ENCODE results near the gene KCNK13.
"Not testable (repeated sequence)": the region's sequence is repeated elsewhere in the genome, so short reads cannot be mapped to it uniquely, and the experiment has no call there.

The KCNK13 gene

DNA sequence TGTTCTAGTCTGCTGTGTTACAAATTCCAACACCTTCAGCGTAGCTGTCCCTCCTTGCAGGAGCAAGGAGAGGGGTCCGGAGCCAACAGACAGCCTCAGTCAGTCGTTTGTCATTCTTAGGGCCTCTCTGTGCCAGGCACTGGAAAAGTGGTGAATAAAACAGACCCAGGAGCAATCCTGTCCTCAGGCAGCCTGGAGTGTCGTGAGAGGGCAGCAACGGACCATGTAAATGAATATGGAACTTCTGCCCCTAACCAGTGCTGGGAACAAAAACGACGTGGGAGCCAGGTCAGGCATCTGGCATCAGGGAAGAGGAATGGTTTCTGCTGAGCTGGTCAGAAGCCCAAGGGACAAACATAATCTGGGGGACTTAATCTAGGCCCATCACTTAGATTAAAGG is 129.8 kb downstream of the KCNK13 start:
- no peaks in the 10 kb centered on the region for H3K9me3 ChIP-seq (ENCODE audit: control insufficient read depth, insufficient read depth, low read depth, low read length)
- no peaks in the 10 kb centered on the region for H3K36me3 ChIP-seq (ENCODE audit: control insufficient read depth, insufficient read depth, low read length)
- no peaks in the 10 kb centered on the region; the same call in 1 of the 2 replicates for H3K4me1 ChIP-seq (ENCODE audit: control insufficient read depth, insufficient read depth, low read length)
- H3K27me3 ChIP-seq (ENCODE audit: control insufficient read depth, insufficient read depth, low read length) = no peaks in the 10 kb centered on the region
- H3K4me3 ChIP-seq (ENCODE audit: low read depth, low read length) = no peak overlapping the region
- H3K27ac ChIP-seq (ENCODE audit: low read depth, low read length) = no peak overlapping the region
- H3K9ac ChIP-seq (ENCODE audit: low read length) = no peak overlapping the region

DNA sequence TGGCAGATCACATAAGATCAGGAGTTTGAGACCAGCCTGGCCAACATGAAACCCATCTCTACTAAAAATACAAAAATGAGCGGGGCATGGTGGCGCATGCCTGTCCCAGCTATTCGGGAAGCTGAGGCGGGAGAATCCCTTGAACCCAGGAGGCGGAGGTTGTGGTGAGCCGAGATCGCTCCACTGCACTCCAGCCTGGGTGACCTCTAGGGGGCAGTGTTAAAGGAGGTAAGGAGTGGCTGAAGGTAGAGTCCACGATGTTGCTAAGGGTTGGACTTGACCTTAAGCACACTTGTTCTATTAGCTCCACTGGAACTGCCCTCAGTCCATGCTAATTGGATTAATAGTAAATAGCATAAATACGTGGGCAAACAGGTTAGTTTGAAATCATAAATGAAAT is 132.1 kb downstream of the KCNK13 start:
- H3K36me3 ChIP-seq (ENCODE audit: control insufficient read depth, insufficient read depth, low read length) = no peaks in the 10 kb centered on the region
- no peaks in the 10 kb centered on the region for H3K27me3 ChIP-seq (ENCODE audit: control insufficient read depth, insufficient read depth, low read length)
- no peak overlapping the region for H3K9ac ChIP-seq (ENCODE audit: low read length)
- H3K27ac ChIP-seq (ENCODE audit: low read depth, low read length) = no peak overlapping the region
- H3K4me1 ChIP-seq (ENCODE audit: control insufficient read depth, insufficient read depth, low read length) = no peaks in the 10 kb centered on the region; the same call in 1 of the 2 replicates
- no peaks in the 10 kb centered on the region for H3K9me3 ChIP-seq (ENCODE audit: control insufficient read depth, insufficient read depth, low read depth, low read length)
- H3K4me3 ChIP-seq (ENCODE audit: low read depth, low read length) = no peak overlapping the region

DNA sequence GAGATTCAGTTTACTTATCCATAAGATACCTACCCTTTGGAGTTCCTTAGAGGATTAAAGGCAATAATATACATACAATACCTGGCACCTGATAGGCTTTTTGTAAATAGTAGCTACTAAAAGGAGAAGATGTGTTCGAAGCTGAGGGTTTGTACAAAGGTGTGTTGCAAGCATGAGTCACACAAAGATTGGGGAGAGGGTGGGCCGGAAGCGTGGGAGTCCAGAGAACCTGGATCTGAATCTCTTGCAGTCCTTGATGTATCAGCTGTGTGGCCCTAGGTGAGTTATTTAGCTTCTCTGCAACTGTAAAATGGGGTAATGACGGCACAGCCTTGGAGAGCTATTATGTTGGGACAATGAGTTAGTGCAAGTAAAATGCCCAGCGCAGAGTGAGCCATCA is 132.9 kb downstream of the KCNK13 start:
- H3K9me3 ChIP-seq (ENCODE audit: control insufficient read depth, insufficient read depth, low read depth, low read length) = no peaks in the 10 kb centered on the region
- no peaks in the 10 kb centered on the region for H3K36me3 ChIP-seq (ENCODE audit: control insufficient read depth, insufficient read depth, low read length)
- no peak overlapping the region for H3K27ac ChIP-seq (ENCODE audit: low read depth, low read length)
- no peaks in the 10 kb centered on the region; the same call in 1 of the 2 replicates for H3K4me1 ChIP-seq (ENCODE audit: control insufficient read depth, insufficient read depth, low read length)
- H3K27me3 ChIP-seq (ENCODE audit: control insufficient read depth, insufficient read depth, low read length) = no peaks in the 10 kb centered on the region
- no peak overlapping the region for H3K4me3 ChIP-seq (ENCODE audit: low read depth, low read length)
- no peak overlapping the region for H3K9ac ChIP-seq (ENCODE audit: low read length)

DNA sequence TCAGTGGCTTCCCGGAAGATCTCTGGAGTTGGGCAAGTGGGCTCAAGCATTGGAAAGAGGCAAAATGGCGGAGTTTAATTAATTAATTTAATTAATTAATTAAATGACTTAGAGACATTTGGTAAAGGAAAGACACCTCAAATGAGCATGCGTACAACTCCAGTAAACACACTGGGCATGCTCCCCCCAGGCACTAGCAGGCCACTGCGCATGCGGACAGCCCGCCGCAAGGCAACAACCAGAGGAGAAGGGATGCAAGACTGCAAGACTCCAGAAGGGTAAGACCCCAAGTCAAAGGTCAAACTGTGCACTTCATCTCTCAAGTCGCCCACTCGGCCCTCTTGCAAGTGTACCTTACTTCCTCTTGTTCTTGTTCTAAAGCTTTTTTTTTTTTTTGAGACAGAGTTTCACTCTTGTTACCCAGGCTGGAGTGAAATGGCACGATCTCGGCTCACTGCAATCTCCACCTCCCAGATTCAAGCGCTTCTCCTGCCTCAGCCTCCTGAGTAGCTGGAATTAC is 136.8 kb downstream of the KCNK13 start:
- no peaks in the 10 kb centered on the region for H3K9me3 ChIP-seq (ENCODE audit: control insufficient read depth, insufficient read depth, low read depth, low read length)
- no peak overlapping the region for H3K9ac ChIP-seq (ENCODE audit: low read length)
- H3K4me3 ChIP-seq (ENCODE audit: low read depth, low read length) = no peak overlapping the region
- H3K27me3 ChIP-seq (ENCODE audit: control insufficient read depth, insufficient read depth, low read length) = no peaks in the 10 kb centered on the region
- H3K27ac ChIP-seq (ENCODE audit: low read depth, low read length) = no peak overlapping the region
- H3K4me1 ChIP-seq (ENCODE audit: control insufficient read depth, insufficient read depth, low read length) = no peaks in the 10 kb centered on the region; the same call in 1 of the 2 replicates
- no peaks in the 10 kb centered on the region for H3K36me3 ChIP-seq (ENCODE audit: control insufficient read depth, insufficient read depth, low read length)

DNA sequence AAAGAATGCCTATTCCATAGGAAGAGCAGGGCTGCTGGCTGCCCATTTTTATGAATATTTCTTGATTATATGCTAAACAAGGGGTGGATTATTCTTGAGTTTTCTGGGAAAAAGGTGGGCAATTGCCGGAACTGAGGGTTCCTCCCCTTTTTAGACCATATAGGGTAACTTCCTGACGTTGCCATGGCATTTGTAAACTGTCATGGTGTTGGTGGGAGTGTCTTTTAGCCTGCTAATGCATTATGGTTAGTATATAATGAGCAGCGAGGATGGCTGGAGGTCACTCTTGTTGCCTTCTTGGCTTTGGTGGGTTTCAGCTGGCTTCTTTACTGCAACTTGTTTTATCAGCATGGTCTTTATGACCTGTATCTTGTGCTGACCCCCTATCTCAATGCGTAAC is 138.8 kb downstream of the KCNK13 start:
- not testable (repeated sequence) for H3K9me3 ChIP-seq (ENCODE audit: control insufficient read depth, insufficient read depth, low read depth, low read length); H3K27me3 ChIP-seq (ENCODE audit: control insufficient read depth, insufficient read depth, low read length); H3K9ac ChIP-seq (ENCODE audit: low read length); H3K4me3 ChIP-seq (ENCODE audit: low read depth, low read length); H3K27ac ChIP-seq (ENCODE audit: low read depth, low read length); H3K4me1 ChIP-seq (ENCODE audit: control insufficient read depth, insufficient read depth, low read length); H3K36me3 ChIP-seq (ENCODE audit: control insufficient read depth, insufficient read depth, low read length)

DNA sequence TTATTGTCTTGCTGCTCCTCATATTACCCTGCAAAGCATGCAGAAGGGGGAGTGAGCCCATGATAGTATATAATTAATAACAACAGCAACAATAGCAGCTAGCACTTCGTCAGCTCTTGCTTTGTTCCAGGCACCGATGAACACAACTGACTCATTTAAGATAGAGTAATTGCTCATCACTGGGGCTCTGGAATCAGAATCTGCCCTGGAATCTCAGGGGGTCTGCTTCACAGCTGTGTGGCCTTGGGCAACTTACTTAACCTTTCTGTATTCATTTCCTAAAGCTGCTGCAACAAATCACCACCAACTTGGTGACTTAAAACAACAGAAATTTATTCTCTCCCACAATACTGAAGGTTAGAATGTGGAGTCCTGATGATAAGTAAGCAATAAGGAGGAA is 139.6 kb downstream of the KCNK13 start:
- H3K27ac ChIP-seq (ENCODE audit: low read depth, low read length) = no peak overlapping the region
- H3K4me1 ChIP-seq (ENCODE audit: control insufficient read depth, insufficient read depth, low read length) = no peaks in the 10 kb centered on the region
- no peak overlapping the region for H3K9ac ChIP-seq (ENCODE audit: low read length)

DNA sequence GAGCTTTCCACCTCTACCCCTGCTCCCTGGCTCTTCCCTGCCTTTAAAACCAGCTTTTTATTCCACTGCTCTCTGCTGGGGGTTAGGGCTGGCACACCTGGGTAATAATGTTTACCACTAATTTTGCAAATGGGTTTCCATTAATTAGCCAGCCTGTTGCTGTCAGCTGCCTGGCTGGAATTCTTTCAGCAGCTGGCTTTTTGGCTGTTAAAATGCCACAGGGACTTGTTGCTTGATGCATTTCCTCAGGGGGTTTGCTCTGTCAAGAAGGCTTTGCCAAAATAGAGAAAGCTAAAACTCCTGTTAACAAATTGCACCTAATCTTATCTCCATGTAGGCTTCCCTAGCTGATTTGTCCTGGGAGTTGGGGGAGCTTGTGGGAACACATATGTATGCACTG is 142.7 kb downstream of the KCNK13 start:
- no peak overlapping the region for H3K27ac ChIP-seq (ENCODE audit: low read depth, low read length)
- H3K4me3 ChIP-seq (ENCODE audit: low read depth, low read length) = no peak overlapping the region
- no peak overlapping the region for H3K9ac ChIP-seq (ENCODE audit: low read length)
- H3K36me3 ChIP-seq (ENCODE audit: control insufficient read depth, insufficient read depth, low read length) = no peaks in the 10 kb centered on the region
- no peaks in the 10 kb centered on the region for H3K27me3 ChIP-seq (ENCODE audit: control insufficient read depth, insufficient read depth, low read length)
- H3K4me1 ChIP-seq (ENCODE audit: control insufficient read depth, insufficient read depth, low read length) = no peaks in the 10 kb centered on the region
- no peaks in the 10 kb centered on the region for H3K9me3 ChIP-seq (ENCODE audit: control insufficient read depth, insufficient read depth, low read depth, low read length)

More for the DNA sequence above, 139.6 kb downstream of the KCNK13 start:
- Histone ChIP-seq H3K9me3 (ENCODE audit: control insufficient read depth, insufficient read depth, low read depth, low read length) (no peaks in the 10 kb centered on the region), H3K4me3 (ENCODE audit: low read depth, low read length) (no peak overlapping the region), H3K27me3 (ENCODE audit: control insufficient read depth, insufficient read depth, low read length) (no peaks in the 10 kb centered on the region), H3K36me3 (ENCODE audit: control insufficient read depth, insufficient read depth, low read length) (no peaks in the 10 kb centered on the region)

DNA sequence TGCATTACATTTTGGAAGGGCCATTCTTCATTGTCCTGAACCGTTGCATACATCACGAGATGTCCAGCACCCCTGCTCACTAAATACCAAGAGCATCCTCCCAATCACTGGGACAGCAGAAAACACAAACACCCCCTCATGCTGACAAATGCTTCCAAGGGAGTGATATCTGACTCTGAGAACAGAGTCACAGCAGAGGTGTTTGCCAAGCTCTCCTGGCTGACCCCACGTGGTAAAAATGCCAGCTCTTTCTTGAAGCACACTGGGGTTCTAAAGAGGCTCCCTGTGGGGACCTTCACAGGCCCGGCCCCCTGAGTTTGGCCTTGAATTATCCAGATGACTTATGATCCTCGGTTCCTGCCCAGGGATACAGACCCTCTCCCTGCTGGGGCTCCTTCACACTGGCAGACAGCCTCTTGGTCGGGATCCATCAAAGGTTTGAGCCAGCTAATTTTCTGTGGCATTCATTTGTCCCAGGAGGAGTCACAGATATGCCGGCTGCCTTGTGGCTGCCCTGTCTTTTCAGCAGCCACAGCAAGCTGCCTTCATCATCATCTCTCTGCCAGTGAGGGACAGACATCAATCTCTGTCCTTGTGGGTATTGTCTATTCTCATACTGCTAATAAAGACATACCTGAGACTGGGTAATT is 151.4 kb downstream of the KCNK13 start:
- Histone ChIP-seq H3K27me3 (ENCODE audit: control insufficient read depth, insufficient read depth, low read length) (no peaks in the 10 kb centered on the region; the same call in 1 of the 2 replicates), H3K27ac (ENCODE audit: low read depth, low read length) (no peak overlapping the region), H3K36me3 (ENCODE audit: control insufficient read depth, insufficient read depth, low read length) (no peaks in the 10 kb centered on the region), H3K4me1 (ENCODE audit: control insufficient read depth, insufficient read depth, low read length) (no peaks in the 10 kb centered on the region), H3K9me3 (ENCODE audit: control insufficient read depth, insufficient read depth, low read depth, low read length) (peaks cover 30% of the 10 kb centered on the region), H3K4me3 (ENCODE audit: low read depth, low read length) (no peak overlapping the region), H3K9ac (ENCODE audit: low read length) (no peak overlapping the region)

DNA sequence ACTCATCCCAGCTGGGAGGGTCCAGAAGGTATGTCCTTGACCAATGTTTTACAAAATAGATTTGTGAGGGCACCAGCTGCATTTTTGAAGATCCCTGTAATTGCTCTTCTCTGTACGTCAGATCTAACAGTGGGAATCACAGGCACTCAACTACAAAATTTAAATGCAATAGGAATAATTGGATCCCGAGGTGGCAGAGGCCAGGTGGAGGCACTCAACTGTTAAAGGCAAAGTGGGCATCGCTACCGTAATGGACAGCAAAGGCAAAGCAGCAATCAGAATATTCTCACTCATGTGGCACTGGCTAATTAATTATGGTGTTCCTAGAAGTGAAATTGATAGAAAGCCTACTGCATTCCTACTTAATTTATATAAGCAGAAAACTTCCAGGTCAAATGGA is 166.7 kb downstream of the KCNK13 start:
- Histone ChIP-seq H3K36me3 (ENCODE audit: control insufficient read depth, insufficient read depth, low read length) (no peaks in the 10 kb centered on the region), H3K27ac (ENCODE audit: low read depth, low read length) (no peak overlapping the region), H3K4me3 (ENCODE audit: low read depth, low read length) (no peak overlapping the region), H3K27me3 (ENCODE audit: control insufficient read depth, insufficient read depth, low read length) (peaks cover 8% of the 10 kb centered on the region), H3K4me1 (ENCODE audit: control insufficient read depth, insufficient read depth, low read length) (no peaks in the 10 kb centered on the region), H3K9me3 (ENCODE audit: control insufficient read depth, insufficient read depth, low read depth, low read length) (peaks cover 5% of the 10 kb centered on the region; the same call in 1 of the 2 replicates), H3K9ac (ENCODE audit: low read length) (no peak overlapping the region)

DNA sequence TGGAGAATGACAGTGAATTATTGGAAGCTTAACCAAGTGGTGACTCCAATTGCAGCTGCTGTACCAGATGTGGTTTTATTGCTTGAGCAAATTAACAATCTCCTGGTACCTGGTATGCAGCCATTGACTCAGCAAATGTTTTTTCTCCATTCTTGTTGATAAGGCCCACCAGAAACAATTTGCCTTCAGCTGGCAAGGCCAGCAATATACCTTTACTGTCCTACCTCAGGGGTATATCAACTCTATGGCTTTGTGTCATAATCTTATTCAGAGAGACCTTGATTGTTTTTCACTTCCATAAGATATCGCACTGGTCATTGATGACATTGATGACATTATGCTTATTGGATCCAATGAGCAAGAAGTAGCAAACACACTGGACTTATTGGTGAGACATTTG is 168.1 kb downstream of the KCNK13 start:
- H3K27me3 ChIP-seq (ENCODE audit: control insufficient read depth, insufficient read depth, low read length) = peaks cover 22% of the 10 kb centered on the region
- H3K27ac ChIP-seq (ENCODE audit: low read depth, low read length); H3K4me1 ChIP-seq (ENCODE audit: control insufficient read depth, insufficient read depth, low read length); H3K9me3 ChIP-seq (ENCODE audit: control insufficient read depth, insufficient read depth, low read depth, low read length); H3K4me3 ChIP-seq (ENCODE audit: low read depth, low read length); H3K36me3 ChIP-seq (ENCODE audit: control insufficient read depth, insufficient read depth, low read length); H3K9ac ChIP-seq (ENCODE audit: low read length): not testable (repeated sequence)
